Measurements from ENCODE around the gene FAM184B. TPM values are rescaled to one million over a fixed set of nuclear protein-coding genes. Genes with fewer than 3 reads are reported as not detected.

Gene FAM184B
- total and polyA plus RNA-seq, 2 experiments from 2014 or later: 0.11 to 0.49 TPM

GRCh38 chr4:17670423-17670822 lies 111.0 kb downstream of the FAM184B start:
- H3K27ac ChIP-seq (ENCODE audit: low read depth): no peak overlapping the region
- Mint-ChIP-seq H3K27me3 (ENCODE audit: insufficient read depth, low read depth, poor library complexity) (peaks cover 5% of the 10 kb centered on the region), H3K27ac (no peak overlapping the region), H3K4me3 (no peak overlapping the region), H3K36me3 (ENCODE audit: low read depth) (no peaks in the 10 kb centered on the region), H3K9me3 (peaks cover 4% of the 10 kb centered on the region; the same call in 2 of the 3 replicates), H3K4me1 (peaks cover 5% of the 10 kb centered on the region; the same call in 2 of the 3 replicates)
- no peaks in the 10 kb centered on the region for H3K27me3 ChIP-seq (ENCODE audit: insufficient read depth)
- no peak for ATAC-seq
- H3K4me3 ChIP-seq: no peak overlapping the region
- TF ChIP-seq ETS1 (IDR thresholded peaks at IDR 0.05): no peak
- TF ChIP-seq EZH2 (IDR thresholded peaks at IDR 0.05; ENCODE audit: low read depth, unreplicated experiment): no peak
- TF ChIP-seq CTCF (conservative IDR thresholded peaks at IDR 0.05; ENCODE audit: low read depth in 2 of 2): no peak
- no peak for TF ChIP-seq POLR2AphosphoS5 (IDR thresholded peaks at IDR 0.05; ENCODE audit: low read depth)
- no peak for TF ChIP-seq JUNB (IDR thresholded peaks at IDR 0.05; ENCODE audit: unreplicated experiment)
- TF ChIP-seq NANOG (IDR thresholded peaks at IDR 0.05; ENCODE audit: borderline replicate concordance): no peak
- no peak for TF ChIP-seq ZNF114 (CRISPR knock-in tag; IDR thresholded peaks at IDR 0.05)
- TF ChIP-seq STAT1 (IDR thresholded peaks at IDR 0.05; ENCODE audit: unreplicated experiment): no peak
- TF ChIP-seq ZNF331 (CRISPR knock-in tag; IDR thresholded peaks at IDR 0.05; ENCODE audit: low read depth): no peak
- no peak for TF ChIP-seq REST (IDR thresholded peaks at IDR 0.05; ENCODE audit: unreplicated experiment)
- no peak for TF ChIP-seq ZNF462 (CRISPR knock-in tag; IDR thresholded peaks at IDR 0.05)
- H3K4me2 ChIP-seq: no peak overlapping the region
- no peak overlapping the region for H2AFZ ChIP-seq
- DNase-seq (ENCODE audit: low spot score): no peak
- H3F3A ChIP-seq (replicated peaks; ENCODE audit: low read depth): no peaks in the 10 kb centered on the region
- H3K9me2 ChIP-seq (ENCODE audit: insufficient read depth): no peaks in the 10 kb centered on the region
- no peaks in the 10 kb centered on the region for H4K20me1 ChIP-seq (replicated peaks; ENCODE audit: insufficient read depth)
- no peaks in the 10 kb centered on the region for H3K36me3 ChIP-seq (ENCODE audit: insufficient read depth)
- H3K4me1 ChIP-seq (ENCODE audit: insufficient read depth): no peaks in the 10 kb centered on the region
- H3K79me2 ChIP-seq (replicated peaks; ENCODE audit: insufficient read depth): no peaks in the 10 kb centered on the region

Data from GM23338 (cell line).